MCF 10A (cell line): Measurements from ENCODE around the gene SPHK1. TPM values are rescaled to one million over a fixed set of nuclear protein-coding genes. Genes with fewer than 3 reads are reported as not detected.

Experiments
- Bru-seq: library from RNA; stranded (reverse); fragments of 400-500 nt; gene quantifications from one replicate; lab custom pipeline; 2021; lab: Mats Ljungman, UMichigan
- BruChase-seq, 2 experiments: library from RNA; stranded (reverse); fragments of 400-500 nt; gene quantifications; one replicate each; lab custom pipeline; 2021; lab: Mats Ljungman, UMichigan
- BruUV-seq: library from RNA; stranded (reverse); fragments of 400-500 nt; replicated peaks from 2 replicates; lab custom pipeline; 2021; lab: Mats Ljungman, UMichigan
- CTCF ChIA-PET: fragments of 300-600 bp; sonication (Branson Sonifier 250); formaldehyde crosslinking; extraction: SDS; loops from one replicate; lab custom pipeline; 2021; ENCODE audit warnings: antibody characterized with exemption, inconsistent platforms; lab: Yijun Ruan, JAX
- POLR2A ChIA-PET: fragments of 300-600, 350-650 bp; sonication (Branson Sonifier 250); formaldehyde crosslinking; extraction: SDS; loops from one replicate; lab custom pipeline; 2020; ENCODE audit warnings: antibody characterized with exemption, inconsistent platforms; lab: Yijun Ruan, JAX
- DNase-seq: peaks from one replicate; pipeline ENCODE4 v3.0.0-alpha.2; 2018; ENCODE audit not compliant: unreplicated experiment
- H3K27ac Mint-ChIP-seq: one replicate; pipeline ENCODE4 v1.8.0; 2022; ENCODE audit warnings: mild to moderate bottlenecking, low read depth, mixed read lengths; ENCODE audit not compliant: unreplicated experiment
- H3K27me3 Mint-ChIP-seq: one replicate; pipeline ENCODE4 v1.8.0; 2022; ENCODE audit warnings: mixed read lengths; ENCODE audit not compliant: insufficient read depth, unreplicated experiment
- H3K36me3 Mint-ChIP-seq: one replicate; pipeline ENCODE4 v1.8.0; 2022; ENCODE audit warnings: mild to moderate bottlenecking, moderate library complexity, mixed read lengths; ENCODE audit not compliant: insufficient read depth, unreplicated experiment
- H3K4me1 Mint-ChIP-seq: one replicate; pipeline ENCODE4 v1.8.0; 2022; ENCODE audit warnings: mixed read lengths; ENCODE audit not compliant: insufficient read depth, unreplicated experiment
- H3K4me3 Mint-ChIP-seq: one replicate; pipeline ENCODE4 v1.8.0; 2022; ENCODE audit warnings: mild to moderate bottlenecking, moderate library complexity, mixed read lengths; ENCODE audit not compliant: unreplicated experiment
- H3K9me3 Mint-ChIP-seq: one replicate; pipeline ENCODE4 v1.8.0; 2022; ENCODE audit warnings: mixed read lengths; ENCODE audit not compliant: unreplicated experiment
- intact Hi-C: fragments of 100-400 bp; cut with micrococcal nuclease; formaldehyde crosslinking; loops from 2 replicates; pipeline ENCODE4 v1.14.1; 2022
- long read RNA-seq: library from polyadenylated mRNA; stranded (forward); transcript quantifications from one replicate; pipeline ENCODE4 v2.0.0, GENCODE V29; 2022
- total RNA-seq: library from RNA; stranded (reverse); gene quantifications from 2 replicates; pipeline ENCODE4 v1.2.3, GENCODE V29; 2022
- TF ChIP-seq, protein P1 (sequence below): fragments of 200-600 bp; IDR thresholded peaks from one replicate; pipeline ENCODE4 v1.8.0; 2022; ENCODE audit warnings: antibody characterized with exemption, mild to moderate bottlenecking; ENCODE audit not compliant: unreplicated experiment

The SPHK1 gene, protein sequence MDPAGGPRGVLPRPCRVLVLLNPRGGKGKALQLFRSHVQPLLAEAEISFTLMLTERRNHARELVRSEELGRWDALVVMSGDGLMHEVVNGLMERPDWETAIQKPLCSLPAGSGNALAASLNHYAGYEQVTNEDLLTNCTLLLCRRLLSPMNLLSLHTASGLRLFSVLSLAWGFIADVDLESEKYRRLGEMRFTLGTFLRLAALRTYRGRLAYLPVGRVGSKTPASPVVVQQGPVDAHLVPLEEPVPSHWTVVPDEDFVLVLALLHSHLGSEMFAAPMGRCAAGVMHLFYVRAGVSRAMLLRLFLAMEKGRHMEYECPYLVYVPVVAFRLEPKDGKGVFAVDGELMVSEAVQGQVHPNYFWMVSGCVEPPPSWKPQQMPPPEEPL
- total RNA-seq, result 7.1 and 12.6 TPM in 2 replicates
- percentile 31 among the genes with signal in this experiment for Bru-seq, nascent RNA
- percentile 50 among the genes with signal in this experiment for BruChase-seq, experiment 1, labeled RNA remaining after a 6-hour chase
- percentile 39 among the genes with signal in this experiment for BruChase-seq, experiment 2, labeled RNA remaining after a 2-hour chase
- long read RNA-seq, transcript SPHK1-210 (6 exons, 1,821 nt), result minor isoform, 6 of 29 reads
- long read RNA-seq, transcript SPHK1-202 (5 exons, 1,779 nt), result major isoform, 8 of 29 reads
- long read RNA-seq, partial matches to known transcripts, result 8 of 29 reads
- long read RNA-seq, other reads (novel, unspliced or antisense), result 5 of 29 reads

DNA sequence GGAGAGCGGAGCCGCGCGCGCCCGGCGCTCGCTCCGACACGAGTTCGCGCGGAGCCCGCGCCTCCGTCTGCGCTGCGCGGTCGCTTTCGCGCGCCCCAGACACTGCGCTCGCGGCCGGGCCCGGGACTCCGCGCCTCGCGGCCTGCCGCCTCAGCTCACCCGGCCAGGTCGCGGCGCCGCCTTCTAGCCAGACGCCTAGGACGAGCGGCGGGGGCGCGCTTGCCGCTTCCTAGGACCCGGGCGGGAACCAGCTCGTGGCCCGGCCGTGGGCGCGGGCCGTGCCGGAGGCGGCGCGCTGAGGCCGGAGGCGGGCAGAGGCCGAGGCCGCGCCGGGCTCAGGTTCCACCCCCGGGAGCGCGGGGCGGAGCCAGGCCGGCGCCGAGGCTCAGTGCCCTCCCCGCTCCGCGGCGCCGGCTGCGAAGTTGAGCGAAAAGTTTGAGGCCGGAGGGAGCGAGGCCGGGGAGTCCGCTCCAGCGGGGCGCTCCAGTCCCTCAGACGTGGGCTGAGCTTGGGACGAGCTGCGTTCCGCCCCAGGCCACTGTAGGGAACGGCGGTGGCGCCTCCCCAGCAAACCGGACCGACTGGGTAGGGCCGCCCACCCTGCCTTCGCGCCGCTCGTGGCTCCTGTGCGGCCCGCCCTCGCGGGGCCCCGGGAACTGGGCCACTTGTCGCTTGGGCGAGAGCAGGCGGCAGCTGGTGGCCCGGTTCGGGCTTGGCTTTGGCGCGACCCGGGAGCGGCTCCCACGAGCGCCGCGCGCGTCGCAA is at the start of gene SPHK1:
Gene SPHK1, plus strand, starts transcription at position 388 of the 765 bp plus-strand sequence. CDS start 1,036 bp downstream, outside the sequence.
- intact Hi-C loops, result no loop called here
- ChIA-PET POLR2A (interaction anchor here (0.7 to 3.8 kb wide), 13 partner anchors 9 to 357 kb away, joined by 3 to 49 read pairs (median 4); partner anchors contain the start of genes EVPL, PRPSAP1 and RHBDF2), CTCF (interaction anchor here (1.0 to 7.8 kb wide), 13 partner anchors 8 to 123 kb away, joined by 3 to 71 read pairs (median 4); partner anchors contain the start of genes PRPSAP1 and UBE2O)
- H3K36me3 Mint-ChIP-seq, result no peaks in the 10 kb centered on the region
- TF ChIP-seq, protein P1, sequence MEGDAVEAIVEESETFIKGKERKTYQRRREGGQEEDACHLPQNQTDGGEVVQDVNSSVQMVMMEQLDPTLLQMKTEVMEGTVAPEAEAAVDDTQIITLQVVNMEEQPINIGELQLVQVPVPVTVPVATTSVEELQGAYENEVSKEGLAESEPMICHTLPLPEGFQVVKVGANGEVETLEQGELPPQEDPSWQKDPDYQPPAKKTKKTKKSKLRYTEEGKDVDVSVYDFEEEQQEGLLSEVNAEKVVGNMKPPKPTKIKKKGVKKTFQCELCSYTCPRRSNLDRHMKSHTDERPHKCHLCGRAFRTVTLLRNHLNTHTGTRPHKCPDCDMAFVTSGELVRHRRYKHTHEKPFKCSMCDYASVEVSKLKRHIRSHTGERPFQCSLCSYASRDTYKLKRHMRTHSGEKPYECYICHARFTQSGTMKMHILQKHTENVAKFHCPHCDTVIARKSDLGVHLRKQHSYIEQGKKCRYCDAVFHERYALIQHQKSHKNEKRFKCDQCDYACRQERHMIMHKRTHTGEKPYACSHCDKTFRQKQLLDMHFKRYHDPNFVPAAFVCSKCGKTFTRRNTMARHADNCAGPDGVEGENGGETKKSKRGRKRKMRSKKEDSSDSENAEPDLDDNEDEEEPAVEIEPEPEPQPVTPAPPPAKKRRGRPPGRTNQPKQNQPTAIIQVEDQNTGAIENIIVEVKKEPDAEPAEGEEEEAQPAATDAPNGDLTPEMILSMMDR, result no peak
- peak; percentile 80 for DNase-seq
- H3K27me3 Mint-ChIP-seq, result no peaks in the 10 kb centered on the region
- H3K27ac Mint-ChIP-seq, result no peak within 1 kb of the TSS
- H3K4me1 Mint-ChIP-seq, result no peaks in the 10 kb centered on the region
- H3K4me3 Mint-ChIP-seq, result peak within 1 kb of the TSS; percentile 79
- BruUV-seq, result no TSS peak
- H3K9me3 Mint-ChIP-seq, result no peaks in the 10 kb centered on the region

DNA sequence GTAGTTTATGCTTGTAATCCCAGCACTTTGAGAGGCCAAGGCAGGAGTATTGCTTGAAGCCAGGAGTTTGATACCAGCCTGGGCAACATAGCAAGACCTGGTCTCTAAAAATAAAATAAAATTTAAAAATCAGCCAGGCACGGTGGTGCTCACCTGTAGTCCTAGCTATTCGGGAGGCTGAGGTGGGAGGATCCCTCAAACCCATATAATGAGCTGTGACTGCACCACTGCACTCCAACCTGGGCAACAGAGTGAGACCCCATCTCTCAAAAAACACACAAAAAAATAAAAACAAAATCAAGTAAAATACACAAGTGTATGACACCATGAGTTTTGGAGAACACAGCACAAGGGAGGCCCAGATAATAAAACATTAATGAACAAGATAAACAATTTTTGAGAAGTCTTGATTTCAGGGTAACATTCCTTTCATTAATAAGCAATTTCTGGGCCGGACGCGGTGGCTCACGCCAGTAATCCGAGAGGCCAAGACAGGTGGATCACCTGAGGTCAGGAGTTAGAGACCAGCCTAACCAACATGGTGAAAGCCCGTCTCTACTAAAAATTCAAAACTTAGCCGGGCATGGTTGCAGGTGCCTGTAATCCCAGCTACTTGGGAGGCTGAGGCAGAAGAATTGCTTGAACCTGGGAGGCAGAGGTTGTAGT is 48.6 kb upstream of the SPHK1 start:
- DNase-seq, result no peak
- H3K27ac Mint-ChIP-seq, result no peak overlapping the region
- no peaks in the 10 kb centered on the region for H3K4me1 Mint-ChIP-seq
- ChIA-PET POLR2A (interaction anchor here (1.1 to 2.4 kb wide), 2 partner anchors 17 kb away, joined by 3 to 13 read pairs; partner anchors contain the start of gene PRPSAP1), CTCF (interaction anchor here (0.6 to 0.8 kb wide), 2 partner anchors 34 kb away, joined by 3 to 4 read pairs; no protein-coding TSS in a partner anchor)
- peaks cover 6% of the 10 kb centered on the region for H3K36me3 Mint-ChIP-seq
- intact Hi-C loops, result no loop called here
- no TSS peak for BruUV-seq
- no peaks in the 10 kb centered on the region for H3K9me3 Mint-ChIP-seq
- TF ChIP-seq, protein P1, result no peak
- H3K27me3 Mint-ChIP-seq, result no peaks in the 10 kb centered on the region
- no peak overlapping the region for H3K4me3 Mint-ChIP-seq

DNA sequence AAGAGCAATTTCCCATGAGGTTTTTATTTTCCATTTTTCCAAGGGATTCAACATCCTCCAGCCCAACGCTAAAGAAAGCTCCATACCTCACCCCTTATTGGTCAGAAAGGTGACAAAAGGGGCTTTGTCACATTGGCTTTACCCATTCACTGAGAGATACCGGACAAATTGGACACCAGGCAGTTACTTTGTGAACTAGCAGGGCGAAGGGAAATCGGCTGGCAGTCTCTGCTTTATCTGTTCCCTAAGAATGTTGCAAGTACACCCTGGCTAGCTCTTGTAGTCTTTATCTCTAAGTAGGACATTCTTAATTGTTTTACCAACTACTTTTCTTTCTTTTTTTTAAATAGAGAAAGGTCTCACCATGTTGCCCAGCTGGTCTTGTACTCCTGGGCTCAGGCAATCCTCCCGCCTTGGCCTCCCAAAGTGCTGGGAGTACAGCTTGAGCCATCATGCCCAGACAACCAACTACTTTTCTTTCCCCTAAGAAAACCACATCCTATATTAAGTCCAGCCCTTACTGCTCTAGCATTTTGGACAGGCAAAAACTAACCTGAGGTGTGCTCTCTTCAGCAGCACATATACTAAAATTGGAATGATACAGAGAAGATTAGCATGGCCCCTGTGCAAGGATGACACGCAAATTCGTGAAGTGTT is 47.5 kb upstream of the SPHK1 start:
- Mint-ChIP-seq H3K4me3 (no peak overlapping the region), H3K4me1 (no peaks in the 10 kb centered on the region), H3K27ac (no peak overlapping the region), H3K27me3 (no peaks in the 10 kb centered on the region), H3K36me3 (peaks cover 15% of the 10 kb centered on the region), H3K9me3 (no peaks in the 10 kb centered on the region)
- no peak for DNase-seq
- no TSS peak for BruUV-seq
- intact Hi-C loops, result no loop called here
- CTCF ChIA-PET, result interaction anchor here (0.7 to 1.9 kb wide), 2 partner anchors 26 to 34 kb away, joined by 3 to 7 read pairs; no protein-coding TSS in a partner anchor
- TF ChIP-seq, protein P1, result no peak
- POLR2A ChIA-PET, result interaction anchor here (0.6 to 2.4 kb wide), 2 partner anchors 16 to 109 kb away, joined by 4 to 13 read pairs; partner anchors contain the start of gene PRPSAP1
